WTC11 (cell line): ENCODE measurements around the gene PCGF3.

Source experiments
- CREM ChIP-seq: sonication (generic); formaldehyde crosslinking; IDR thresholded peaks from 2 replicates; pipeline ENCODE4 v1.8.1; 2022; ENCODE audit warnings: mild to moderate bottlenecking, missing genetic modification reagents, moderate library complexity
- CTCF ChIP-seq: fragments of 200-600 bp; IDR thresholded peaks from 2 replicates; pipeline ENCODE4 v1.8.0; 2022; ENCODE audit warnings: antibody characterized with exemption
- FOXJ3 ChIP-seq: sonication (generic); formaldehyde crosslinking; IDR thresholded peaks from 2 replicates; pipeline ENCODE4 v1.9.0; 2021; ENCODE audit warnings: missing genetic modification reagents, mild to moderate bottlenecking, borderline replicate concordance
- JUN ChIP-seq: sonication (generic); formaldehyde crosslinking; IDR thresholded peaks from 2 replicates; pipeline ENCODE4 v1.8.0; 2023; ENCODE audit warnings: mild to moderate bottlenecking, missing genetic modification reagents
- MLX ChIP-seq: sonication (generic); formaldehyde crosslinking; IDR thresholded peaks from 2 replicates; pipeline ENCODE4 v1.8.1; 2023; ENCODE audit warnings: mild to moderate bottlenecking, missing genetic modification reagents, moderate library complexity
- MYBL2 ChIP-seq: sonication (generic); formaldehyde crosslinking; IDR thresholded peaks from 2 replicates; pipeline ENCODE4 v1.8.1; 2023; ENCODE audit warnings: mild to moderate bottlenecking, moderate library complexity, missing genetic modification reagents
- RELA ChIP-seq: sonication (generic); formaldehyde crosslinking; IDR thresholded peaks from 2 replicates; pipeline ENCODE4 v1.8.1; 2022; ENCODE audit warnings: missing genetic modification reagents, mild to moderate bottlenecking, borderline replicate concordance
- SMAD4 ChIP-seq: sonication (generic); formaldehyde crosslinking; IDR thresholded peaks from 2 replicates; pipeline ENCODE4 v1.8.0; 2022; ENCODE audit warnings: mild to moderate bottlenecking, missing genetic modification reagents
- TF ChIP-seq, protein P1 (sequence below): sonication (generic); formaldehyde crosslinking; IDR thresholded peaks from 2 replicates; pipeline ENCODE4 v1.8.0; 2022; ENCODE audit warnings: mild to moderate bottlenecking, missing genetic modification reagents

GRCh38 chr4:722169-722725 is 16.6 kb downstream of the PCGF3 start:
- TF ChIP-seq, protein P1, sequence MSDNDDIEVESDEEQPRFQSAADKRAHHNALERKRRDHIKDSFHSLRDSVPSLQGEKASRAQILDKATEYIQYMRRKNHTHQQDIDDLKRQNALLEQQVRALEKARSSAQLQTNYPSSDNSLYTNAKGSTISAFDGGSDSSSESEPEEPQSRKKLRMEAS (CRISPR knock-in tag) = no peak
- no peak for TF ChIP-seq MLX (CRISPR knock-in tag)
- no peak for TF ChIP-seq FOXJ3 (CRISPR knock-in tag)
- no peak for TF ChIP-seq CTCF
- no peak for TF ChIP-seq RELA (CRISPR knock-in tag)
- TF ChIP-seq MYBL2 (CRISPR knock-in tag) = no peak
- TF ChIP-seq JUN (CRISPR knock-in tag) = no peak
- no peak for TF ChIP-seq CREM (CRISPR knock-in tag)
- TF ChIP-seq SMAD4 = no peak
